H1 (cell line): ENCODE measurements around the gene SHOC1. TPM values are rescaled to one million over a fixed set of nuclear protein-coding genes. Genes with fewer than 3 reads are reported as not detected.

Experiments
- BRCA1 ChIP-seq: IDR thresholded peaks from 2 replicates; pipeline ENCODE4 v1.6.1; 2012; ENCODE audit warnings: low read depth, low read length, improper control_type of control experiment
- CBX8 ChIP-seq: fragments of 300-800, 300-1000 bp; sonication (generic); IDR thresholded peaks from 2 replicates; pipeline ENCODE4 v1.7.1; 2016; ENCODE audit warnings: low read depth, low read length, borderline replicate concordance
- EGR1 ChIP-seq: IDR thresholded peaks from 2 replicates; pipeline ENCODE4 v1.6.1; 2011; ENCODE audit warnings: low read depth, low read length, borderline replicate concordance
- FOSL1 ChIP-seq: IDR thresholded peaks from 2 replicates; pipeline ENCODE4 v1.6.1; 2011; ENCODE audit warnings: mild to moderate bottlenecking, low read depth, low read length, moderate library complexity; ENCODE audit not compliant: insufficient read depth
- HDAC2 ChIP-seq, 2 experiments: fragments of 300-600 bp in 1 of 2; sonication (generic) in 1 of 2; IDR thresholded peaks; 2 replicates each; pipeline ENCODE4 v1.6.1; 2011 to 2012; ENCODE audit warnings: low read depth in 2 of 2, low read length in 2 of 2, mild to moderate bottlenecking in 2 of 2, moderate library complexity in 2 of 2, borderline replicate concordance in 1 of 2, inconsistent platforms in 1 of 2
- JUN ChIP-seq: IDR thresholded peaks from 2 replicates; pipeline ENCODE4 v1.6.1; 2011; ENCODE audit warnings: low read depth, mild to moderate bottlenecking, improper control_type of control experiment, low read length
- KDM1A ChIP-seq: fragments of 200-600, 300-600 bp; sonication (generic); IDR thresholded peaks from 2 replicates; pipeline ENCODE4 v1.7.1; 2016; ENCODE audit warnings: mild to moderate bottlenecking, low read length, borderline replicate concordance
- NRF1 ChIP-seq: IDR thresholded peaks from 2 replicates; pipeline ENCODE4 v1.6.1; 2011; ENCODE audit warnings: mild to moderate bottlenecking, low read depth, low read length, improper control_type of control experiment
- POLR2AphosphoS5 ChIP-seq: IDR thresholded peaks from 2 replicates; pipeline ENCODE4 v1.6.1; 2011; ENCODE audit warnings: low read depth, low read length
- SRF ChIP-seq: IDR thresholded peaks from 2 replicates; pipeline ENCODE4 v1.6.1; 2011; ENCODE audit warnings: mild to moderate bottlenecking, low read depth, low read length, moderate library complexity
- polyA plus RNA-seq, 7 experiments: library from polyadenylated mRNA; depleted of rRNA in 3 of 7; stranded (reverse) in 5 of 7; unstranded in 2 of 7; fragments of >200 nt in 5 of 7; fragments of 200-250 nt in 2 of 7; gene quantifications; 1 replicate in 5 of 7; 2 replicates in 1 of 7; 4 replicates in 1 of 7; pipeline versions ENCODE4 v1.2.1 to v1.2.3, GENCODE V29; 2011 to 2013; ENCODE audit warnings: missing spikeins in 2 of 7, mixed read lengths in 2 of 7
- total RNA-seq: library from RNA; stranded (reverse); fragmentation: NEBNext Ultra II Directional; extraction: Animal tissue kit (Norgen Biotek cat#: 25700); gene quantifications from 2 replicates; pipeline ENCODE4 v1.2.1, GENCODE V29; 2021

SHOC1 gene
- total and polyA plus RNA-seq, 2 of the 8 experiments (the other 6 are each of a cell fraction or from before 2014, with no cell fraction given), result not detected

- TF ChIP-seq HDAC2 (IDR thresholded peaks at IDR 0.05; ENCODE audit: borderline replicate concordance in 1 of 2, low read depth in 2 of 2, low read length in 2 of 2), result no peak
- no peak for TF ChIP-seq POLR2AphosphoS5
- no peak for TF ChIP-seq CBX8
- TF ChIP-seq JUN, result no peak
- no peak for TF ChIP-seq FOSL1
- TF ChIP-seq SRF, result no peak
- TF ChIP-seq EGR1, result no peak
- no peak for TF ChIP-seq KDM1A
- TF ChIP-seq NRF1, result no peak
- no peak for TF ChIP-seq BRCA1
These were observed 32.2 kb downstream of the SHOC1 start (continued) for GRCh38 chr9:111762556-111762955.
